K562 (cell line): ENCODE measurements around the gene BGLAP. TPM values are rescaled to one million over a fixed set of nuclear protein-coding genes. Genes with fewer than 3 reads are reported as not detected.

Experiments
- DMBX1 ChIP-seq: fragments of 250-450 bp; sonication (Bioruptor Pico); IDR thresholded peaks from 2 replicates; pipeline ENCODE4 v1.8.0; 2022; ENCODE audit warnings: inconsistent platforms, mild to moderate bottlenecking, moderate library complexity, borderline replicate concordance
- EP400 ChIP-seq: fragments of 450-650 bp; IDR thresholded peaks from 2 replicates; pipeline ENCODE4 v1.6.1; 2017; ENCODE audit warnings: antibody characterized with exemption, mild to moderate bottlenecking, moderate library complexity
- ESRRB ChIP-seq: fragments of 250-450 bp; sonication (Bioruptor Pico); IDR thresholded peaks from 2 replicates; pipeline ENCODE4 v1.5.0; 2020; ENCODE audit warnings: mild to moderate bottlenecking, moderate library complexity, borderline replicate concordance
- EWSR1 ChIP-seq: fragments of 450-650 bp; IDR thresholded peaks from 2 replicates; pipeline ENCODE4 v1.6.1; 2018; ENCODE audit warnings: borderline replicate concordance, mild to moderate bottlenecking, low read depth, moderate library complexity; ENCODE audit not compliant: partially characterized antibody
- GTF2E2 ChIP-seq: fragments of 200-800 bp; sonication (Bioruptor generic); IDR thresholded peaks from 2 replicates; pipeline ENCODE4 v1.6.1; 2016; ENCODE audit warnings: missing genetic modification characterization, missing compliant biosample characterization
- HDAC1 ChIP-seq, 2 experiments: fragments of 450-650 bp; IDR thresholded peaks; 2 replicates each; pipeline ENCODE4 v1.6.1; 2016 to 2017; ENCODE audit warnings: inconsistent platforms in 1 of 2, mild to moderate bottlenecking in 1 of 2, moderate library complexity in 1 of 2
- MAZ ChIP-seq, 2 experiments: fragments of 450-650 bp in 1 of 2; sonication (generic) in 1 of 2; formaldehyde crosslinking; IDR thresholded peaks in 1 of 2; conservative IDR thresholded peaks in 1 of 2; 2 replicates each; pipeline versions ENCODE4 v1.4.0 to v1.5.0; 2020; ENCODE audit warnings: mild to moderate bottlenecking in 1 of 2, missing genetic modification reagents in 1 of 2
- MTA3 ChIP-seq: fragments of 450-650 bp; formaldehyde crosslinking; IDR thresholded peaks from 2 replicates; pipeline ENCODE4 v1.6.1; 2017; ENCODE audit warnings: mild to moderate bottlenecking, borderline replicate concordance
- PRPF4 ChIP-seq: fragments of 200-400 bp; formaldehyde crosslinking; IDR thresholded peaks from one replicate; pipeline ENCODE4 v1.6.1; 2017; ENCODE audit warnings: low read length, low read depth, mild to moderate bottlenecking; ENCODE audit not compliant: insufficient read depth, poor library complexity, severe bottlenecking
- SUPT5H ChIP-seq: fragments of 450-650 bp; IDR thresholded peaks from 2 replicates; pipeline ENCODE4 v1.6.1; 2016
- TARDBP ChIP-seq: fragments of 450-650 bp; IDR thresholded peaks from 2 replicates; pipeline ENCODE4 v1.6.1; 2016
- YBX1 ChIP-seq: fragments of 450-650 bp; IDR thresholded peaks from 2 replicates; pipeline ENCODE4 v1.7.1; 2016; ENCODE audit warnings: mild to moderate bottlenecking
- ZKSCAN1 ChIP-seq: fragments of 150-350 bp; IDR thresholded peaks from 2 replicates; pipeline ENCODE4 v1.6.1; 2016; ENCODE audit warnings: low read depth, low read length
- ZNF143 ChIP-seq: sonication (generic); formaldehyde crosslinking; IDR thresholded peaks from 2 replicates; pipeline ENCODE4 v1.9.0; 2022; ENCODE audit warnings: mild to moderate bottlenecking, missing genetic modification reagents
- ZNF174 ChIP-seq: fragments of 250-450 bp; sonication (Bioruptor Pico); IDR thresholded peaks from 2 replicates; pipeline ENCODE4 v1.4.0; 2020; ENCODE audit warnings: mild to moderate bottlenecking
- ZNF23 ChIP-seq: fragments of 250-450 bp; sonication (Bioruptor Pico); IDR thresholded peaks from 2 replicates; pipeline ENCODE4 v1.4.0; 2020; ENCODE audit warnings: mild to moderate bottlenecking
- ZNF551 ChIP-seq: fragments of 250-450 bp; sonication (Bioruptor Pico); IDR thresholded peaks from 2 replicates; pipeline ENCODE4 v1.5.0; 2021; ENCODE audit warnings: mild to moderate bottlenecking, moderate library complexity
- ZNF764 ChIP-seq: fragments of 250-450 bp; sonication (Bioruptor Pico); IDR thresholded peaks from 2 replicates; pipeline ENCODE4 v1.4.0; 2020; ENCODE audit warnings: low read depth, mild to moderate bottlenecking, moderate library complexity
- ZNF79 ChIP-seq: fragments of 250-450 bp; sonication (Bioruptor Pico); IDR thresholded peaks from 2 replicates; pipeline ENCODE4 v1.4.0; 2020; ENCODE audit warnings: low read depth, mild to moderate bottlenecking, moderate library complexity
- polyA plus RNA-seq, 8 experiments: library from polyadenylated mRNA; depleted of rRNA in 4 of 8; stranded (reverse) in 5 of 8; unstranded in 3 of 8; fragments of >200 nt; fragmentation: Nextera tagmentation in 2 of 8; fragmentation: Illumina TruSeq in 1 of 8; extraction: Ambion mirVana in 2 of 8; extraction: Trizol in 1 of 8; gene quantifications; 2 replicates each; pipeline versions ENCODE4 v1.2.1 to v1.2.3, GENCODE V29; 2011 to 2014; ENCODE audit warnings: inconsistent platforms in 1 of 8, missing spikeins in 1 of 8
- total RNA-seq, 7 experiments: library from RNA; depleted of rRNA in 6 of 7; stranded (reverse); fragments of >200 nt in 6 of 7; fragmentation: Illumina TruSeq in 2 of 7; extraction: Trizol in 2 of 7; gene quantifications; 2 replicates each; pipeline versions ENCODE4 v1.2.1 to v1.2.3, GENCODE V29; 2011 to 2021; ENCODE audit warnings: low replicate concordance in 1 of 7
- TF ChIP-seq, protein P1 (sequence below): fragments of 450-650 bp; IDR thresholded peaks from 2 replicates; pipeline ENCODE4 v1.7.0; 2016; ENCODE audit warnings: borderline replicate concordance
- TF ChIP-seq, protein P2 (sequence below): fragments of 450-650 bp; IDR thresholded peaks from 2 replicates; pipeline ENCODE4 v1.6.1; 2016; ENCODE audit warnings: low read depth, mild to moderate bottlenecking, moderate library complexity
- TF ChIP-seq, protein P3 (sequence below): fragments of 250-450 bp; sonication (Bioruptor Pico); IDR thresholded peaks from 2 replicates; pipeline ENCODE4 v1.5.0; 2020; ENCODE audit warnings: mild to moderate bottlenecking

The BGLAP gene
- total and polyA plus RNA-seq, 9 of the 15 experiments (the other 6 are each of a cell fraction or from before 2014, with no cell fraction given), result 0.15 to 1.4 (median 0.28) TPM; not detected in 3

DNA sequence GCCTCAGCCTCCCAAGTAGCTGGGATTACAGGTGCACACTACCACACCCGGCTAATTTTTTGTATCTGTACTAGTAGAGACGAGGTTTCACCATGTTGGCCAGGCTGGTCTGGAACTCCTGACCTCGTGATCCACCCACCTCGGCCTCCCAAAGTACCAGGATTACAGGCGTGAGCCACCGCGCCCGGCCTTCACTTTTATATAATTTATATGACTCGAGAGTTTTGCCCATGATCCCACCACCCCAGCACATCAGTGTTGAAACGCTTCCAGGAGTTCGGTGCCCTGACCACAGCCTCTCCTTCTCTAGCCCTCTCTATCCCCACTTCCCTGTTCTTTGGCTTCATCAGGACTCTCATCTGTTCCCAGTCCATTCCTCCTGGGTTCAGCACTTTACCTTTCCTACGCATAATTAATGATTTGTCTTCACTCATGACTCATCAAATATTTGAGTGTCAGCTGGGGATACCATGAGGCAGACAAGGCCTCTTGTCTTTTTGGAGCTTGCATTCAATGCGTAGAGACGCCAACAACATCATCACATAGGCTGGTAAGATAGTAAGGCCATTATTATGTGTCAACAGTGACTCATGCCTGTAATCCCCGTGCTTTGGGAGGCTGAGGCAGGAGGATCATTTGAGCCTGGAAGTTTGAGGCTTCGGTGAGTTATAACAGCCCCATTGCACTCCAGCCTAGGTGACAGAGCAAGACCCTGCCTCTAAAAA, 27.8 kb upstream of the BGLAP start (continued):
- TF ChIP-seq, protein P1, sequence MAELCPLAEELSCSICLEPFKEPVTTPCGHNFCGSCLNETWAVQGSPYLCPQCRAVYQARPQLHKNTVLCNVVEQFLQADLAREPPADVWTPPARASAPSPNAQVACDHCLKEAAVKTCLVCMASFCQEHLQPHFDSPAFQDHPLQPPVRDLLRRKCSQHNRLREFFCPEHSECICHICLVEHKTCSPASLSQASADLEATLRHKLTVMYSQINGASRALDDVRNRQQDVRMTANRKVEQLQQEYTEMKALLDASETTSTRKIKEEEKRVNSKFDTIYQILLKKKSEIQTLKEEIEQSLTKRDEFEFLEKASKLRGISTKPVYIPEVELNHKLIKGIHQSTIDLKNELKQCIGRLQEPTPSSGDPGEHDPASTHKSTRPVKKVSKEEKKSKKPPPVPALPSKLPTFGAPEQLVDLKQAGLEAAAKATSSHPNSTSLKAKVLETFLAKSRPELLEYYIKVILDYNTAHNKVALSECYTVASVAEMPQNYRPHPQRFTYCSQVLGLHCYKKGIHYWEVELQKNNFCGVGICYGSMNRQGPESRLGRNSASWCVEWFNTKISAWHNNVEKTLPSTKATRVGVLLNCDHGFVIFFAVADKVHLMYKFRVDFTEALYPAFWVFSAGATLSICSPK, result no peak
- TF ChIP-seq MTA3 (peak; percentile 55; the same call in 1 of the 2 replicates), ZNF174 (CRISPR knock-in tag) (no peak), TARDBP (no peak), PRPF4 (no peak), DMBX1 (CRISPR knock-in tag) (no peak), ZNF79 (CRISPR knock-in tag) (no peak), EWSR1 (no peak), MAZ (CRISPR knock-in tag; conservative IDR thresholded peaks at IDR 0.05 in 1 of 2, IDR thresholded peaks at IDR 0.05 in 1 of 2) (no peak), ZNF143 (CRISPR knock-in tag) (no peak), SUPT5H (no peak), ZKSCAN1 (no peak), HDAC1 (IDR thresholded peaks at IDR 0.05) (peak in 1 of 2 experiments; percentile 58; a peak in 2 of 4 replicates), ZNF764 (no peak), ZNF23 (CRISPR knock-in tag) (no peak), ESRRB (no peak), EP400 (peak; percentile 17; the same call in 1 of the 2 replicates), GTF2E2 (tag) (no peak), ZNF551 (CRISPR knock-in tag) (no peak), YBX1 (no peak)
- TF ChIP-seq, protein P2, sequence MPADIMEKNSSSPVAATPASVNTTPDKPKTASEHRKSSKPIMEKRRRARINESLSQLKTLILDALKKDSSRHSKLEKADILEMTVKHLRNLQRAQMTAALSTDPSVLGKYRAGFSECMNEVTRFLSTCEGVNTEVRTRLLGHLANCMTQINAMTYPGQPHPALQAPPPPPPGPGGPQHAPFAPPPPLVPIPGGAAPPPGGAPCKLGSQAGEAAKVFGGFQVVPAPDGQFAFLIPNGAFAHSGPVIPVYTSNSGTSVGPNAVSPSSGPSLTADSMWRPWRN, result no peak
- TF ChIP-seq, protein P3, sequence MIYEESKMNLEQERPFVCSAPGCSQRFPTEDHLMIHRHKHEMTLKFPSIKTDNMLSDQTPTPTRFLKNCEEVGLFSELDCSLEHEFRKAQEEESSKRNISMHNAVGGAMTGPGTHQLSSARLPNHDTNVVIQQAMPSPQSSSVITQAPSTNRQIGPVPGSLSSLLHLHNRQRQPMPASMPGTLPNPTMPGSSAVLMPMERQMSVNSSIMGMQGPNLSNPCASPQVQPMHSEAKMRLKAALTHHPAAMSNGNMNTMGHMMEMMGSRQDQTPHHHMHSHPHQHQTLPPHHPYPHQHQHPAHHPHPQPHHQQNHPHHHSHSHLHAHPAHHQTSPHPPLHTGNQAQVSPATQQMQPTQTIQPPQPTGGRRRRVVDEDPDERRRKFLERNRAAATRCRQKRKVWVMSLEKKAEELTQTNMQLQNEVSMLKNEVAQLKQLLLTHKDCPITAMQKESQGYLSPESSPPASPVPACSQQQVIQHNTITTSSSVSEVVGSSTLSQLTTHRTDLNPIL (CRISPR knock-in tag), result no peak
